ENCODE results near the gene RHBG.
"Not testable (repeated sequence)": the region's sequence is repeated elsewhere in the genome, so short reads cannot be mapped to it uniquely, and the experiment has no call there.

RHBG gene

DNA sequence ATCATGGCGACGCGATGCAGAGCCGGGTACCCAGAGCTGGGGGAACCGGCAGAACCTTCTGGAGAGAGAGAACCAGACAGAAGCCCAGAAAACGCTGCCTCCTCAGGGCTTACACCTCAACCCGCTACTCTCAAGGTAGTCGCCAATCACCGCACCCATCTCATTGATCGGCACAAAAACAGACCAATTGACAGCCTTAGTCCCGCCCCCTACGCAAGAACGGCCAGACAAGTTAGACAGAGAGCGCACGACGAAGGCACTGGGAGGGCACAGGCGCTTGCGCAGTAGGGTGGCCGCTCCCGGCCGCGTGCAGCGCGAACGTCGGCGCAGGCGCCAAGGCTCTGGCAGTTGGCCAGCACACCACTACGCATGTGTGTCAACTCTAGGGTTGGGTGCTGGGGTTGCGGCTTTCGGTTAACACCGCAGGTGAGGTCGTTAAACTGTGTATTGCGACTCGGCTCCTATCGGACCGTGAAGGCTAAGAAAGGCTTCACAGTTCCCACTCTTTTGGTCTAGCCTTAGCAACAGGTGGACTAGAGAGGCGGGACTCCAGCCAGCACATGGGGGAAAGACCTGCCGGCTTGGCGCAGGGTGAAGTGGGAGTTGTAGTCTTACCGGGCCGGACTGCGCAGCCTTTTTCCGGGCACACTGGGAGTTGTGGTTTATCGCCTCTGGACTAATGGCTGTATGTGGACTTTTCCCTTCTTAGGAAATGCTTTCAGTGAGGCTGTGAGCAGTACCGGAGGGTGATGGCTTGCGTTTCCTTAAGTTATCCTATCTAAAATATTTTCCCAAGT is 30.6 kb upstream of the RHBG start, which contains the start of the genes CCT3 and TSACC:
TSS of gene CCT3 (minus strand) at position 113 of the 797 bp plus-strand sequence. CDS start at position 5, 108 bp downstream.
TSS of gene TSACC (plus strand) at position 347 of the 797 bp plus-strand sequence. CDS start 1,232 bp downstream, outside the sequence.
- H3K27ac ChIP-seq: peak within 1 kb of the TSS; percentile 93

GRCh38 chr1:156342166-156342955 is 26.6 kb upstream of the RHBG start:
- TF ChIP-seq ZFX (IDR thresholded peaks at IDR 0.05; ENCODE audit: borderline replicate concordance): no peak
- TF ChIP-seq, protein P1, sequence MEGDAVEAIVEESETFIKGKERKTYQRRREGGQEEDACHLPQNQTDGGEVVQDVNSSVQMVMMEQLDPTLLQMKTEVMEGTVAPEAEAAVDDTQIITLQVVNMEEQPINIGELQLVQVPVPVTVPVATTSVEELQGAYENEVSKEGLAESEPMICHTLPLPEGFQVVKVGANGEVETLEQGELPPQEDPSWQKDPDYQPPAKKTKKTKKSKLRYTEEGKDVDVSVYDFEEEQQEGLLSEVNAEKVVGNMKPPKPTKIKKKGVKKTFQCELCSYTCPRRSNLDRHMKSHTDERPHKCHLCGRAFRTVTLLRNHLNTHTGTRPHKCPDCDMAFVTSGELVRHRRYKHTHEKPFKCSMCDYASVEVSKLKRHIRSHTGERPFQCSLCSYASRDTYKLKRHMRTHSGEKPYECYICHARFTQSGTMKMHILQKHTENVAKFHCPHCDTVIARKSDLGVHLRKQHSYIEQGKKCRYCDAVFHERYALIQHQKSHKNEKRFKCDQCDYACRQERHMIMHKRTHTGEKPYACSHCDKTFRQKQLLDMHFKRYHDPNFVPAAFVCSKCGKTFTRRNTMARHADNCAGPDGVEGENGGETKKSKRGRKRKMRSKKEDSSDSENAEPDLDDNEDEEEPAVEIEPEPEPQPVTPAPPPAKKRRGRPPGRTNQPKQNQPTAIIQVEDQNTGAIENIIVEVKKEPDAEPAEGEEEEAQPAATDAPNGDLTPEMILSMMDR (IDR thresholded peaks at IDR 0.05): no peak
- no peak overlapping the region for H3K27ac ChIP-seq

More for the DNA sequence above, 30.6 kb upstream of the RHBG start, which contains the start of the genes CCT3 and TSACC:
- no peak for TF ChIP-seq ZFX (IDR thresholded peaks at IDR 0.05; ENCODE audit: borderline replicate concordance)
- TF ChIP-seq, protein P1 (IDR thresholded peaks at IDR 0.05): no peak

- TF ChIP-seq, protein P1 (IDR thresholded peaks at IDR 0.05): no peak
- TF ChIP-seq ZFX (IDR thresholded peaks at IDR 0.05; ENCODE audit: borderline replicate concordance): no peak
- H3K27ac ChIP-seq: no peak overlapping the region
These were observed 24.6 kb upstream of the RHBG start for GRCh38 chr1:156344409-156344808.

GRCh38 chr1:156346035-156346434 is 23.0 kb upstream of the RHBG start:
- H3K27ac ChIP-seq: not testable (repeated sequence)

DNA sequence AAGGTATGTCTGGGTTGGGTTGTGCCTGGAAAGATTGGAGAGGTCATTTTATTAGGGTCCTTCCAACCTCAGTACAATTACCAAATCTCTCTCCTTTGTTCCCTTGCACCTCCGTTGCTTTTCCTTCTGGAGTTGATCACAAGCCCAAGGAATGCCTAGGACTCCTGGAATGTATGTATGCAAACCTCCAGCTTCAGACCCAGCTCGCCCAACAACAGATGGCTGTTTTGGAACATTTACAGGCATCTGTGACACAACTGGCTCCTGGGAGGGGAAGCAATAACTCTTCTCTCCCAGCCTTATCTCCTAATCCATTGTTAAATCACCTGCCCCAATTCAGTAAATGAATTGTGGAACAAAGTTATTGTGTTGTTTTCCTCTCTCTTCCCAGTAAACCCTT is 22.4 kb upstream of the RHBG start:
- no peak overlapping the region for H3K27ac ChIP-seq
- TF ChIP-seq, protein P1 (IDR thresholded peaks at IDR 0.05): no peak
- TF ChIP-seq ZFX (IDR thresholded peaks at IDR 0.05; ENCODE audit: borderline replicate concordance): no peak

DNA sequence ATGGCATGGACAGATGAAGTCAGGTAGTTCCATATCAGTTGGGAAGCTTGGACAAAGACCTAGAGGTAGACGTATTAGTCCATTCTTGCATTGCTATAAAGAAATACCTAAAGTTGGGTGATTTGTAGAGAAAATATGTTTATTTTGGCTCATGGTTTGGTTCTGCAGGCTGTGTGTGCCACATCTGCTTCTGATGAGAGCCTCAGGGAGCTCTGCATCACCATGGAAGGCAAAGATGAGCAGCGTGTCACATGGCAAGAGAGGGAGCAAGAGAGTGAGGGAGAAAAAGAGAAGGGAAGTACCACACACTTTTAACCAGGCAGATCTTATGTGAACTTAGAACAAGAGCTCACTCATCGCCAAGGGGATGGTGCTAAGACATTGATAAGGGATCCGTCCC is 21.7 kb upstream of the RHBG start:
- TF ChIP-seq, protein P1 (IDR thresholded peaks at IDR 0.05): no peak
- TF ChIP-seq ZFX (IDR thresholded peaks at IDR 0.05; ENCODE audit: borderline replicate concordance): no peak
- no peak overlapping the region for H3K27ac ChIP-seq

- not testable (repeated sequence) for H3K27ac ChIP-seq
These were observed 16.5 kb upstream of the RHBG start for GRCh38 chr1:156352481-156352880.

GRCh38 chr1:156356262-156356874 is 12.6 kb upstream of the RHBG start:
- no peak overlapping the region for H3K27ac ChIP-seq
- TF ChIP-seq ZFX (IDR thresholded peaks at IDR 0.05; ENCODE audit: borderline replicate concordance): no peak

All from 22Rv1 (cell line).